Subcutaneous adipose tissue (tissue), 4 donors: ENCODE results near the gene TFDP1. TPM values are rescaled to one million over a fixed set of nuclear protein-coding genes. Genes with fewer than 3 reads are reported as not detected.

Experiments
- total RNA-seq, 4 donors: library from RNA; depleted of rRNA; stranded (reverse); fragments of >200 nt; gene quantifications; one replicate each; pipeline ENCODE4 v1.1.0, GENCODE V29; 2016
- TF ChIP-seq, protein P1 (sequence below): fragments of 450-650 bp; IDR thresholded peaks from one replicate; pipeline ENCODE4 v1.5.1; 2016; ENCODE audit warnings: low read depth, mild to moderate bottlenecking, control low read depth, antibody characterized with exemption, moderate library complexity

Gene TFDP1
- total RNA-seq, 4 donors from 2014 or later = 26.2 to 59.5 (median 27.8) TPM

DNA sequence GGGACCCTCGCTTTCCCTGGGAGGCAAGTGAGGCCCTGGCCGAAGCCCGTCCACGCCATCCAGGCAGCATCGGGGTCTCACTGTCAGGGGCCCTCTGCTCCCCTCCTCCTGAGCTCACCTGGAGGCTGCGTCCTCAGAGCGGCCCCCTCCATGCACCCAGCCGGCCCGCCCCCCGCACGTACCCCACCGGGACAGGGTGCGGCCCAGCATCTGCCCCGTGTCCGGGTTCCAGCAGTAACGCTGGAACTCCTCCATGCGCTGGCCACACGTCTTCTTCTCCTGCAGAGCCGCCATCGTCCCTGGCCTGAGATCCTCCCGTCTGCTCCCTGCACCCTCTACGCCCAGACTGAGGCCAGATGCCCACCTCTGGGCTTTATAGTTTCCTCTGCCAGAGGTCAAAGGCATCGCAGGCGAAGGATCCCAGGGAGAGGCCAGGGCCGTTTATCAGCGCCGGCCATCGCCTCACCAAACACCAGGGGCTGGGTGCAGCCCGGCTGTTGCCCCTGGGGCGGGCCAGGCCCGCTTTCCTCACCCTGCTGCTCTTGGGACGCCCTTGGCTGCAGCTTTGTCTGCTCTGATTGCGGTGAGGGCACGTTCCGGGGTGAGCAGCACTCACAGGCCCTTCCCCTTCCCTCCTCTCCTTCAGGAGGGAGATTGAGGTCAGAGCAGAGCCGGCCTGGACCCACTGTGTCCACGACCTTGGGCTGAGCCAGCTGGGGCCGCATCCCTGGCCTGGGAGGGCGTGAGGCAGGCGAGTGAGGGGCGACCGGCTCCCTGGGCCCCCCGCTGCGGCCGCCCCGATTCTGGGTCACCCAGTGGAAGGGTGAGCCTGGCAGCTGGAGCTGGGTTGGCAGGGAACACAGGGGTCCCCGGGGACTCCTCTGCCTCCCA lies 73.5 kb downstream of the TFDP1 start, which contains the start of gene ATP4B:
Gene ATP4B (minus strand): TSS at position 348 of the 891 bp plus-strand sequence. CDS start 54 bp downstream, at position 294.
- TF ChIP-seq, protein P1, sequence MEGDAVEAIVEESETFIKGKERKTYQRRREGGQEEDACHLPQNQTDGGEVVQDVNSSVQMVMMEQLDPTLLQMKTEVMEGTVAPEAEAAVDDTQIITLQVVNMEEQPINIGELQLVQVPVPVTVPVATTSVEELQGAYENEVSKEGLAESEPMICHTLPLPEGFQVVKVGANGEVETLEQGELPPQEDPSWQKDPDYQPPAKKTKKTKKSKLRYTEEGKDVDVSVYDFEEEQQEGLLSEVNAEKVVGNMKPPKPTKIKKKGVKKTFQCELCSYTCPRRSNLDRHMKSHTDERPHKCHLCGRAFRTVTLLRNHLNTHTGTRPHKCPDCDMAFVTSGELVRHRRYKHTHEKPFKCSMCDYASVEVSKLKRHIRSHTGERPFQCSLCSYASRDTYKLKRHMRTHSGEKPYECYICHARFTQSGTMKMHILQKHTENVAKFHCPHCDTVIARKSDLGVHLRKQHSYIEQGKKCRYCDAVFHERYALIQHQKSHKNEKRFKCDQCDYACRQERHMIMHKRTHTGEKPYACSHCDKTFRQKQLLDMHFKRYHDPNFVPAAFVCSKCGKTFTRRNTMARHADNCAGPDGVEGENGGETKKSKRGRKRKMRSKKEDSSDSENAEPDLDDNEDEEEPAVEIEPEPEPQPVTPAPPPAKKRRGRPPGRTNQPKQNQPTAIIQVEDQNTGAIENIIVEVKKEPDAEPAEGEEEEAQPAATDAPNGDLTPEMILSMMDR = no peak

DNA sequence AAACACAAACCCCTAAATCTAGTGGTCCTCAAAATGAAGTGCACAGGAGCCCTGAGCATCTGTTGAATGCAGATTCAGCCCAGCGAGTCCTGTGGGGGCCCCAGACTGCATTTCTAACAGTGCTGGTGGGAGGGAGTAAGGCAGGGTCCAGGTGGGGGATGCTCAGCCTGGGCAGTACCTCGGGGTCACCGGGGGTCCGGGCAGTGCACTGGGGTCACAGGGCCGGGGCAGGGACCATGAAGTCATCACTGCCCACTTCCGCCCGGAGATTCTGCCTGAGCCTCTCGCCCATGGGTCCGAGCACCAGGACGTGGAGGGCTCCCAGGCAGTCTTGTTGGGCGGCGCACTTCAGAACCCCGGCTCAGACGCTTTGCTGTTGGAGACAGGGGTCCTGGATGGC lies 74.3 kb downstream of the TFDP1 start:
- TF ChIP-seq, protein P1 = no peak

DNA sequence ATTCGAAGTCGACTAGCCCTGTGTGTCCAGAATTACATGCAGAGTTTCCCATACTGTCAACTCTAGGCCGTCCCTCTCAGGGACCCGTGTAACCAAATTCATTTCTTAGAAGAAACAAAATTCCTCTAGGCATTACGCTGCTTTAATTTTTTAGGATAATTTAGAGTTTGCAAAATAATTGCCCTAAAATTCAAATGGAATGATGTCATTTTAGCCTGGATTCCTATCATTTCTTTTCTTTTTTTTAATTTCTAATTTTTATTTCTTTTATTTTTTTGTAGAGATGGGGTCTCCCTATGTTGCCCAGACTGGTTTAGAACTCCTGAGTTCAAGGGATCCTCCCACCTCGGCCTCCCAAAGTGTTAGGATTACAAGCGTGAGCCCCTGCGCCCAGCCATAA lies 74.8 kb downstream of the TFDP1 start:
- TF ChIP-seq, protein P1 = no peak

DNA sequence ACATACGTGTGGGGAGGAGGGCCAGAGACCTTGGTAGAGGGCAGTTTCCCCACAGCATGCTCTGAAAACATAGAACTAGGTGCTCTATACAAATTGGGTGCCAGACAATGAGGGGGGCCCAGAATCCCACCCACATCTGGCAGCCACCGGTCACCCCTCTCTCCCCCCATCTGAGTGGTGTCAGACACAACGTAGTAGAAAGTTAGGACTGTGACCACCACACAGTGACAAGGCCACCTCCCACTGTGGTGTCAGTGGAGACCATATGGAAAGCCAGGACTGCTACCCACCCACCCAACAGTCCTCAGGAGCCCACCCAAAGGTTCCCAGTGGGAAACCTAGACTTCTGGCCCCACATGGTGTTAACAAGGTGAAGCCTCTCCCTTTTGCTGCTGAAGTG lies 75.5 kb downstream of the TFDP1 start:
- TF ChIP-seq, protein P1 = no peak

DNA sequence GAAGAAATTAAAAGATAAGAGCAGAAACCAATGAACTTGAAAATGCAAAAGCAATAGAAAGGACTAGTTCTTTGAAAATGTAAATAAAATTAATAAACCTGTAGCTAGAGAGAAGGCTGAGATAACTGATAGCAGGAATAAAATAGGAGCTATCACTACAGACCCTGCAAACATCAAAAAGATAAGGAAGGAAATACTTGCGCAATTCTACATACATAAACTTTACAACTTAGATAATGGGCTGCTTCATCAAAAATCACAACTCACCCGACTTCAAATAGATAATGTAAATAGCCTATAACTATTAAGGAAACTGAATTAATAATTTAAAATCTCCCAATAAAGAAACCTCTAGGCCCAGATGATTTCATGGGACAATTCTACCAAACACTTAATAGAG lies 77.0 kb downstream of the TFDP1 start:
- TF ChIP-seq, protein P1 = no peak

DNA sequence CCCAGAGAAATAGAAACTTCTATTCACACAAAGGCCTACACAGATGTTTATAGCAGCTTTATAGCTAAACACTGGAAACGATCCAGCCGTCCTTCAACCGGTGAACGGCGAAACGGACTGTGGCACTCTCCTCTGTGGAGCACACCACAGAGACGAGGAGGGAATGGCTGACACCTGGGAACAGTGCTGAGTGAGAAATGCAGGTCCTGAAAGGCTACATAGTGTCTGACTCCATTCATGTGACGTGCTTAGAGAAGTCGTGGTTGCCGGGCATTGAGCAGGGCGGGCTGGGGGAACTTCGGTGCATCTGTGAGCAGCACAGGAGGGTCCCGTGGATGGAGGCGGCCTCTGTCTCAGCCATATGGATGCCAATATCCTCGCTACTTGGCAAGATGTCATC lies 79.4 kb downstream of the TFDP1 start:
- TF ChIP-seq, protein P1 = no peak

DNA sequence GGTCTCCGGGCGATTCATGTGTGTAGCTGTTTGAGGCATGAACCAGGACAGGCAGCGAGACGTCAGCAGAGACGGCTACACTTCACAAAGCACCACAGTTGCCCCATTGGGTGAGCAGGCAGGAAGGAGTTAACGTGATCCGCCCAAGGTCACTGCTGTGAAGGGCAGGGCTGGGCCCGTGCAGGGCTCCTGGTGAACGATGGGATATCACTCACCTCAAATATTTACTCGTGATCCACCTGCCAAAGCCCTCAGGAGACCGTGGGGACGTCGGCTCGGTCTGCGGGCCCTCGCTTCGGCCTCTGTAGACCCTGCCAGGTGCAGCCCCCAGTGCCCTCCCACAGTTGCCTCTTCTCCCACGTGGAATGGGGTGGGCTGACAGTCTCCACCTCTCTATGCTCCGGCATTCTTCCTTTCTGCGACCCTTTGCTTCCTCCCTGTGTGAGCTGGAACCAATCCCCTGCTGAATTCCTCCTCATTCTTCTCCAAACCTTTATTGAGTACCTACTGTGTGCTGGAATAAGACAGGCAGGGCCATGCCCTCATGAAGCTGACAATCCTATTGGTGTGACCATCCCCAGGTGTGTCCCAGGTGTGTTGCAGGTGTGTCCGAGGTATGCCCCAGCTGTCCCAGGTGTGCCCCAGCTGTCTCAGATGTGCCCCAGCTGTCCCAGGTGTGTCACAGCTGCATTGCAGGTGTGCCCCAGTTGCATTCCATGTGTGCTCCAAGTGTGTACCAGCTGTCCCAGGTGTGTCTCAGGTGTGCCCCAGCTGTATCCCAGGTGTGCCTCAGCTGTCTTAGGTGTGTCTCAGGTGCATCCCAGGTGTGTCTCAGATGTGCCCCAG lies 80.4 kb downstream of the TFDP1 start:
- TF ChIP-seq, protein P1 = no peak
